Osteoblast (primary cell): ENCODE measurements around the gene ACACA. TPM values are rescaled to one million over a fixed set of nuclear protein-coding genes. Genes with fewer than 3 reads are reported as not detected.
"Not testable (repeated sequence)": the region's sequence is repeated elsewhere in the genome, so short reads cannot be mapped to it uniquely, and the experiment has no call there.

Source experiments
- DNase-seq: peaks from one replicate; pipeline ENCODE4 v3.0.0; 2011; ENCODE audit warnings: low spot score, mixed read lengths; ENCODE audit not compliant: insufficient read length; ENCODE audit errors: missing footprints
- H2AFZ ChIP-seq: 2 replicates; pipeline ENCODE4 v1.6.0; 2011; ENCODE audit warnings: mild to moderate bottlenecking, low read length
- H3K27ac ChIP-seq: 2 replicates; pipeline ENCODE4 v1.5.1; 2011; ENCODE audit warnings: mild to moderate bottlenecking, low read depth, low read length, moderate library complexity
- H3K27me3 ChIP-seq: 2 replicates; pipeline ENCODE4 v1.6.0; 2012; ENCODE audit warnings: mild to moderate bottlenecking, control low read depth, inconsistent platforms, low read length, moderate library complexity; ENCODE audit not compliant: insufficient read depth
- H3K36me3 ChIP-seq: 2 replicates; pipeline ENCODE4 v1.5.1; 2011; ENCODE audit warnings: mild to moderate bottlenecking, low read length, control low read depth, moderate library complexity; ENCODE audit not compliant: insufficient read depth
- H3K4me1 ChIP-seq: 2 replicates; pipeline ENCODE4 v1.5.1; 2011; ENCODE audit warnings: mild to moderate bottlenecking, low read length, control low read depth, moderate library complexity; ENCODE audit not compliant: insufficient read depth
- H3K4me2 ChIP-seq: 2 replicates; pipeline ENCODE4 v1.6.0; 2011; ENCODE audit warnings: mild to moderate bottlenecking, low read length; ENCODE audit not compliant: insufficient read depth
- H3K4me3 ChIP-seq: fragments of 200-600 bp; sonication (generic); 3 replicates; pipeline ENCODE4 v1.5.1; 2012; ENCODE audit warnings: mild to moderate bottlenecking, low read length, inconsistent platforms; ENCODE audit not compliant: insufficient read depth
- H3K79me2 ChIP-seq: 2 replicates; pipeline ENCODE4 v1.6.0; 2012; ENCODE audit warnings: mild to moderate bottlenecking, low read length, control low read depth, inconsistent platforms; ENCODE audit not compliant: insufficient read depth
- H3K9me3 ChIP-seq: 2 replicates; pipeline ENCODE4 v1.5.1; 2011; ENCODE audit warnings: low read depth, low read length, control low read depth
- H4K20me1 ChIP-seq: 2 replicates; pipeline ENCODE4 v1.6.0; 2012; ENCODE audit warnings: mild to moderate bottlenecking, low read length, control low read depth; ENCODE audit not compliant: insufficient read depth
- total RNA-seq: library from RNA; depleted of rRNA; stranded (reverse); fragments of >200 nt; gene quantifications from 2 replicates; pipeline ENCODE4 v1.2.3, GENCODE V29; 2012
- TF ChIP-seq, protein P1 (sequence below): IDR thresholded peaks from 2 replicates; pipeline ENCODE4 v1.5.1; 2011; ENCODE audit warnings: mild to moderate bottlenecking, low read depth, low read length, moderate library complexity; ENCODE audit errors: extremely low read depth

Gene ACACA
- total RNA-seq, 1 donor: 78.9 TPM

DNA sequence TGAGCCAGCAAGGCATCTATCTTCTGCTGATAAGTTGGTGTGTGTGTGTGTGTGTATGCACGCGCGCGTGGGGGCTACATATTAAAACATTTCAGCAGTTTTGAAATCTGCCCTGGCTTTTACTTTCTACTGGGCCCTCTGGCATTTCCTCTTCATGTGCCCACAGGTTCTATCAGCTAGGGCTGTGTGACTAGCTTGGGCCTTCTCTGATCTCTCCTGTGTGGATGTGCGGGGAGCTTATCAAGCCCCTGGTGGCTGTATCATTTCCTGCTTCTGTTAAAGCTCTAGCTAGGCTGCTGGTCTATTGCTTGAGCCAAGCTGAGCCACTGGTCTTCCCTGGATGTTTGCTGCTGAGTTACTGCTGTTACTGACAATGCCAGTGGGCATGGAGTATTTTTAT, 325.3 kb downstream of the ACACA start:
- H2AFZ ChIP-seq: no peak overlapping the region
- H3K4me1 ChIP-seq: no peaks in the 10 kb centered on the region
- no peaks in the 10 kb centered on the region for H3K79me2 ChIP-seq
- no peak overlapping the region for H3K4me3 ChIP-seq
- no peak overlapping the region for H3K4me2 ChIP-seq
- TF ChIP-seq, protein P1, sequence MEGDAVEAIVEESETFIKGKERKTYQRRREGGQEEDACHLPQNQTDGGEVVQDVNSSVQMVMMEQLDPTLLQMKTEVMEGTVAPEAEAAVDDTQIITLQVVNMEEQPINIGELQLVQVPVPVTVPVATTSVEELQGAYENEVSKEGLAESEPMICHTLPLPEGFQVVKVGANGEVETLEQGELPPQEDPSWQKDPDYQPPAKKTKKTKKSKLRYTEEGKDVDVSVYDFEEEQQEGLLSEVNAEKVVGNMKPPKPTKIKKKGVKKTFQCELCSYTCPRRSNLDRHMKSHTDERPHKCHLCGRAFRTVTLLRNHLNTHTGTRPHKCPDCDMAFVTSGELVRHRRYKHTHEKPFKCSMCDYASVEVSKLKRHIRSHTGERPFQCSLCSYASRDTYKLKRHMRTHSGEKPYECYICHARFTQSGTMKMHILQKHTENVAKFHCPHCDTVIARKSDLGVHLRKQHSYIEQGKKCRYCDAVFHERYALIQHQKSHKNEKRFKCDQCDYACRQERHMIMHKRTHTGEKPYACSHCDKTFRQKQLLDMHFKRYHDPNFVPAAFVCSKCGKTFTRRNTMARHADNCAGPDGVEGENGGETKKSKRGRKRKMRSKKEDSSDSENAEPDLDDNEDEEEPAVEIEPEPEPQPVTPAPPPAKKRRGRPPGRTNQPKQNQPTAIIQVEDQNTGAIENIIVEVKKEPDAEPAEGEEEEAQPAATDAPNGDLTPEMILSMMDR: no peak
- no peak overlapping the region for H3K27ac ChIP-seq
- no peaks in the 10 kb centered on the region for H3K9me3 ChIP-seq
- H3K36me3 ChIP-seq: no peaks in the 10 kb centered on the region
- no peaks in the 10 kb centered on the region for H4K20me1 ChIP-seq
- no peak for DNase-seq
- no peaks in the 10 kb centered on the region for H3K27me3 ChIP-seq

DNA sequence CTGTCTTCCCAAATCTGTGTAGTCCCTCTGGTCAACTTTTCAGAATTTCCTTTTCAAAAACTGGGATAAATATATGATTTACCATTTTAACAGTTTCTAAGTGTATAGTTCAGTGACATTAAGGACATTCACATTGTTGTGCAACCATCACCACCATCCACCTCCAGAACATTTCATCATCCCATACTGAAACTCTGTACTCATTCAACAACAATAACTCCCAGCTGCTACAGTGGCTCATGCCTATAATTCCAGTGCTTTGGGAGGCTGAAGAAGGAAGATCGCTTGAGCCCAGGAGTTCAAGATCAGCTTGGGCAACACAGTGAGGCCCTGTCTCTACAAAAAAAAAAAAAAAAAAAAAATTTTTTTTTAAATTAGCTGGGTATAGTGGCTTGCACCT, 326.9 kb downstream of the ACACA start:
- H3K4me3 ChIP-seq: no peak overlapping the region
- no peak for DNase-seq
- H3K9me3 ChIP-seq: no peaks in the 10 kb centered on the region
- H4K20me1 ChIP-seq: no peaks in the 10 kb centered on the region
- TF ChIP-seq, protein P1: no peak
- H3K79me2 ChIP-seq: no peaks in the 10 kb centered on the region
- H3K27ac ChIP-seq: no peak overlapping the region
- no peak overlapping the region for H3K4me2 ChIP-seq
- H2AFZ ChIP-seq: no peak overlapping the region
- no peaks in the 10 kb centered on the region for H3K27me3 ChIP-seq
- no peaks in the 10 kb centered on the region for H3K4me1 ChIP-seq
- no peaks in the 10 kb centered on the region for H3K36me3 ChIP-seq

DNA sequence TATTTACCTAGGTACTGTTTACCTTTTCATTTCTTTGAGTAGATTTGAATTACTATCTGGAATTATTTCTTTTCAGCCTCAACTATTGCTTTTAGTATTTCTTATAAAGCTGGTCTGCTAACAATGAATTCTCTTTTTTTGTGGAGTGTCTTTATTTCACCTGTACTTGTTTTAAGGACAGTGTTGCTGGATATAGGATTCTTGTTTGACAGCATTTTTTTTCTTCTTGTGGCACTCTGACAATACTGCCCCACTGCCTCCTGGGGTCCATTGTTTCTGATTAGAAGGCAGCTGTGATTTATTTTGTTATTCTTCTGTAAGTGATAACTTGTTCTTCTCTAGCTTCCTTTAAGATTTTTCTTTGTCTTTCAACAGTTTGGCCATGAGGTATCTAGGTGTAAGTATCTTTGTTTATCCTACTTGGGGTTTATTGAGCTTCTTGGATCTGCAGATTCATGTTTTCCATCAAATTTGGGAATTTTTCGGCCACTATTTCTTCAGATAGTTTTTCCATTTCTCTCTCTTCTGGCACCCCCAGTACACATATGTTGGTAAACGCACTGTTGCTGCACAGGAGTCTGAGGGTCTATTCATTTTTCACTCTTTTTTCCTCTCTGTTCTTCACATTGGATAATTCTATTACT, 327.4 kb downstream of the ACACA start:
- Histone ChIP-seq H3K27me3 (no peaks in the 10 kb centered on the region), H3K27ac (no peak overlapping the region), H3K4me2 (no peak overlapping the region), H3K36me3 (no peaks in the 10 kb centered on the region), H3K79me2 (no peaks in the 10 kb centered on the region), H3K4me1 (no peaks in the 10 kb centered on the region), H3K9me3 (no peaks in the 10 kb centered on the region), H2AFZ (no peak overlapping the region), H3K4me3 (no peak overlapping the region), H4K20me1 (no peaks in the 10 kb centered on the region)
- TF ChIP-seq, protein P1: no peak
- DNase-seq: no peak

DNA sequence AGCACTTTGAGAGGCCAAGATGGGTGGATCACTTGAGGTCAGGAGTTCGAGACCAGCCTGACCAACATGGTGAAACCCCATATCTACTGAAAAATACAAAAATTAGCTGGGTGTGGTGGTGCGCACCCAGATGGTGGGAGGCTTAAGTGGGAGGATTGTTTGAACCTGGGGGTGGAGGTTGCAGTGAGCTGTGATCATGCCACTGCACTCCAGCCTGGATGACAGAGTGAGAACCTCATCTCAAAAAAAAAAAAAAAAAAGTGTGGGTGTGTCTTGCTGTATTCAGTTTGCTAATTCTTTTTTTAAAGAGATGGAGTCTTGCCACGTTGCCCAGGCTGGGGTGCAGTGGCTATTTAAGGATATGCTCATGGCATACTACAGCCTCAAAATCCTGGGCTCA, 333.2 kb downstream of the ACACA start:
- not testable (repeated sequence) for H3K4me2 ChIP-seq, H3K9me3 ChIP-seq, H3K4me3 ChIP-seq, H3K36me3 ChIP-seq, H3K79me2 ChIP-seq, H3K27ac ChIP-seq, DNase-seq, H4K20me1 ChIP-seq, H2AFZ ChIP-seq, H3K27me3 ChIP-seq, H3K4me1 ChIP-seq
